ENCODE measurements around the gene PDE6C. TPM values are rescaled to one million over a fixed set of nuclear protein-coding genes. Genes with fewer than 3 reads are reported as not detected.

The PDE6C gene
- total RNA-seq, 1 experiment from 2014 or later = not detected

DNA sequence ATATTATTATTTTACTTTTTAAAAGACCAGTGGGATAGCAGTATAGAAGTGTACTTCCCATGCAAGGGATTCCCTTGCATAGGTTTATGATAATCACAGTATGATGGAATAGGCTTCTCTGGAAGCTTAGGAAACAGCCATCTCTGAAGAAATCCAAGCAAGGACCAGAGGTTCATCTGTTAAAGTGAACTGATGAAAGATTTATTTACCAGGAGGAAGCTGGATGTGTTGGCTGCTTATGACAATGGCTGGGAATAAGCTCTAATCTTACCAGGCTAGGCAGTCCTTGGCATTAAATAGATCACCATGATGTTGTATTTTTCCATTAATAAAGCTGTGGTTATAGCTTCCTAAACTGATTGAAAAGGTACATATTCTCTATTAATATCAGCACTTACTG lies 58.0 kb downstream of the PDE6C start:
- CTCF ChIA-PET = no interaction called here
- intact Hi-C loops (cut with micrococcal nuclease; ENCODE audit: unreplicated experiment) = no loop called here

DNA sequence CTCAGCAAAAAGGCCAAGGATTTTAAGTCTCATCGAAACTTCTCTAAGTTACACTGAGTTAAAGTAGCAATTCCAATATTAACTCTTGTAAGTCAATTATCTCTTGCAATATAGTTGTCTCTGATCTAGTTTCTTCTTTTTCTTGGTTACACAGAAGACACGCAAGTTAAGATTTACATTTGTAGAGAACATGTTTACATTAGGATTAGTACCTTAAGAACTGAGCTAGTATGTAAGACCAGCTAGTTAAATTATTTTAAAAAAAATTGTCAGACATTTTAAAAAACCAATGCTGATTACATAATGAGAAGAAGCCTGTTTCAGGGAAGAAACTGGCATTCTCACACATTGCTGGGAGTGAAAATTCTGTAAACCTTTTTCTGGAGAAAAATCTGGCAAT lies 58.7 kb downstream of the PDE6C start:
- H3K4me1 Mint-ChIP-seq (ENCODE audit: low read depth, unreplicated experiment) = no peaks in the 10 kb centered on the region
- no peak overlapping the region for H3K4me3 Mint-ChIP-seq (ENCODE audit: low read depth, unreplicated experiment)
- no peaks in the 10 kb centered on the region for H3K27me3 Mint-ChIP-seq (ENCODE audit: unreplicated experiment)
- no peak overlapping the region for H3K27ac Mint-ChIP-seq (ENCODE audit: unreplicated experiment)
- BruUV-seq (replicated peaks) = no TSS peak
- intact Hi-C loops (cut with micrococcal nuclease; ENCODE audit: unreplicated experiment) = no loop called here
- TF ChIP-seq, protein P1, sequence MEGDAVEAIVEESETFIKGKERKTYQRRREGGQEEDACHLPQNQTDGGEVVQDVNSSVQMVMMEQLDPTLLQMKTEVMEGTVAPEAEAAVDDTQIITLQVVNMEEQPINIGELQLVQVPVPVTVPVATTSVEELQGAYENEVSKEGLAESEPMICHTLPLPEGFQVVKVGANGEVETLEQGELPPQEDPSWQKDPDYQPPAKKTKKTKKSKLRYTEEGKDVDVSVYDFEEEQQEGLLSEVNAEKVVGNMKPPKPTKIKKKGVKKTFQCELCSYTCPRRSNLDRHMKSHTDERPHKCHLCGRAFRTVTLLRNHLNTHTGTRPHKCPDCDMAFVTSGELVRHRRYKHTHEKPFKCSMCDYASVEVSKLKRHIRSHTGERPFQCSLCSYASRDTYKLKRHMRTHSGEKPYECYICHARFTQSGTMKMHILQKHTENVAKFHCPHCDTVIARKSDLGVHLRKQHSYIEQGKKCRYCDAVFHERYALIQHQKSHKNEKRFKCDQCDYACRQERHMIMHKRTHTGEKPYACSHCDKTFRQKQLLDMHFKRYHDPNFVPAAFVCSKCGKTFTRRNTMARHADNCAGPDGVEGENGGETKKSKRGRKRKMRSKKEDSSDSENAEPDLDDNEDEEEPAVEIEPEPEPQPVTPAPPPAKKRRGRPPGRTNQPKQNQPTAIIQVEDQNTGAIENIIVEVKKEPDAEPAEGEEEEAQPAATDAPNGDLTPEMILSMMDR (IDR thresholded peaks at IDR 0.05; ENCODE audit: unreplicated experiment) = no peak
- CTCF ChIA-PET = no interaction called here
- DNase-seq = no peak
- H3K9me3 Mint-ChIP-seq (ENCODE audit: low read depth, unreplicated experiment) = no peaks in the 10 kb centered on the region
- H3K36me3 Mint-ChIP-seq (ENCODE audit: insufficient read depth, unreplicated experiment) = no peaks in the 10 kb centered on the region

More for the DNA sequence above, 58.0 kb downstream of the PDE6C start:
- BruUV-seq (replicated peaks) = no TSS peak
- Mint-ChIP-seq H3K4me1 (ENCODE audit: low read depth, unreplicated experiment) (no peaks in the 10 kb centered on the region), H3K27me3 (ENCODE audit: unreplicated experiment) (no peaks in the 10 kb centered on the region), H3K4me3 (ENCODE audit: low read depth, unreplicated experiment) (no peak overlapping the region), H3K9me3 (ENCODE audit: low read depth, unreplicated experiment) (no peaks in the 10 kb centered on the region), H3K27ac (ENCODE audit: unreplicated experiment) (no peak overlapping the region), H3K36me3 (ENCODE audit: insufficient read depth, unreplicated experiment) (no peaks in the 10 kb centered on the region)
- TF ChIP-seq, protein P1 (IDR thresholded peaks at IDR 0.05; ENCODE audit: unreplicated experiment) = no peak
- DNase-seq = no peak

DNA sequence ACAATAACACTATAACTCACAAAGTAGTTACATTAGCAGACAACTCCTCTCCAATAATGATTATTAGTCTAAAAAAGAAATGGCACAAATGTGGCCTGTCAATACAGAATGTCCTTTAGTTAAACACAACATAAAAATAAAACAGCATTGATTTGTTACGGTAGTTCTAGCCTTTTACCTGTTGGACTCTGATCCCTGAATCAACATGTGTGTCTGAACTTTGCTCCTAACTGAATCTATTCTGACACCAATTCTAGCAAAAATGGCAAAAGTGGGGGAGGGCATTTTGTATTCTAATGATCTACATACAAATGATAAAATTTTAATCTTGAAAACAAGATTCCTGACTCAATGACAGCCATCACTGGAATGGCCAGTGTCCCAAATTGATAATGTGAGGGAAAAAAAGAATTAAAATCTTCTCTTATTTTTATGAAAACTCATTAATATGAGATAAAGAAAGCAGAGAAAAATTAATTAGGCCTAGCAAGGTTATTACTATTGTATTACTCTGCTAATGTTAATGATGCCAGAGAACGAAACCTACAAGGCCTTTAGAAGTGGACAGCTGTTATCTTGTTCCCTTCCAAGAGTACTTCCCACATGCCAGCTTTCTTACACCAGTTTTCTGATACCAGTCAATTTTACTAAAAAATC lies 59.8 kb downstream of the PDE6C start:
- no TSS peak for BruUV-seq (replicated peaks)
- TF ChIP-seq, protein P1 (IDR thresholded peaks at IDR 0.05; ENCODE audit: unreplicated experiment) = no peak
- H3K4me1 Mint-ChIP-seq (ENCODE audit: low read depth, unreplicated experiment) = no peaks in the 10 kb centered on the region
- CTCF ChIA-PET = no interaction called here
- H3K36me3 Mint-ChIP-seq (ENCODE audit: insufficient read depth, unreplicated experiment) = no peaks in the 10 kb centered on the region
- intact Hi-C loops (cut with micrococcal nuclease; ENCODE audit: unreplicated experiment) = no loop called here
- no peak overlapping the region for H3K27ac Mint-ChIP-seq (ENCODE audit: unreplicated experiment)
- no peak for DNase-seq
- H3K4me3 Mint-ChIP-seq (ENCODE audit: low read depth, unreplicated experiment) = no peak overlapping the region
- H3K27me3 Mint-ChIP-seq (ENCODE audit: unreplicated experiment) = no peaks in the 10 kb centered on the region
- no peaks in the 10 kb centered on the region for H3K9me3 Mint-ChIP-seq (ENCODE audit: low read depth, unreplicated experiment)

DNA sequence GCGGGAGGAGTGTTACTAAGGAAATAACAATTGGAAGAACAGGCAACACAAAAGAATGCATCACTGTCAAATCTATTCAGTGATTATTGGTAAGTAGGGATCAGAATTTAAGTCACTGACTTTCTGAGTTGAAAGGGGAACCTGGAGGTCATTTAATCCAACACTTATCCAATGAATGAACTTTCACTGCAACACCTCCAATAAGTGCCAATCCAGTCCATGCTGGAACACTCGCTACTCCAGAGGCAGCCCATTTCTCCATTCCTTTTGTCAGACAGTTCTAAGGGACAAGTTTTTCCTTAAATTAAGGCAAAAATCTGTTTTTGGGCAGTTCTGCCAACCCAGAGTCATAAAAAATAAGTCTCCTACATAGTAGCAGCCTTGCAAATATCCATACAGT lies 60.6 kb downstream of the PDE6C start:
- intact Hi-C loops (cut with micrococcal nuclease; ENCODE audit: unreplicated experiment) = no loop called here
- no peak overlapping the region for H3K27ac Mint-ChIP-seq (ENCODE audit: unreplicated experiment)
- no peak for DNase-seq
- CTCF ChIA-PET = interaction anchor here (0.6 kb wide), 1 partner anchor 664 kb away, joined by 3 read pairs; no protein-coding TSS in a partner anchor
- no peaks in the 10 kb centered on the region for H3K27me3 Mint-ChIP-seq (ENCODE audit: unreplicated experiment)
- BruUV-seq (replicated peaks) = no TSS peak
- H3K9me3 Mint-ChIP-seq (ENCODE audit: low read depth, unreplicated experiment) = no peaks in the 10 kb centered on the region
- H3K4me1 Mint-ChIP-seq (ENCODE audit: low read depth, unreplicated experiment) = no peaks in the 10 kb centered on the region
- H3K4me3 Mint-ChIP-seq (ENCODE audit: low read depth, unreplicated experiment) = no peak overlapping the region
- TF ChIP-seq, protein P1 (IDR thresholded peaks at IDR 0.05; ENCODE audit: unreplicated experiment) = no peak
- H3K36me3 Mint-ChIP-seq (ENCODE audit: insufficient read depth, unreplicated experiment) = no peaks in the 10 kb centered on the region

Measured in Calu3 (cell line).